Suprapubic skin (tissue), 4 donors: ENCODE measurements around the gene NXNL1. TPM values are rescaled to one million over a fixed set of nuclear protein-coding genes. Genes with fewer than 3 reads are reported as not detected.
"Not testable (repeated sequence)": the region's sequence is repeated elsewhere in the genome, so short reads cannot be mapped to it uniquely, and the experiment has no call there.

Experiments used
- DNase-seq, 2 donors: peaks; one replicate each; pipeline ENCODE4 v3.0.0-alpha.2; 2019; ENCODE audit warnings: low spot score in 2 of 2
- H3K27ac ChIP-seq: fragments of 200-600 bp; sonication (generic); one replicate; pipeline ENCODE4 v1.5.1; 2019
- H3K27me3 ChIP-seq: fragments of 200-600 bp; sonication (generic); one replicate; pipeline ENCODE4 v1.5.1; 2019
- H3K36me3 ChIP-seq: fragments of 200-600 bp; sonication (generic); one replicate; pipeline ENCODE4 v1.5.1; 2019
- H3K4me1 ChIP-seq: fragments of 200-600 bp; sonication (generic); one replicate; pipeline ENCODE4 v1.5.1; 2019
- H3K4me3 ChIP-seq: fragments of 200-600 bp; sonication (generic); one replicate; pipeline ENCODE4 v1.5.1; 2019; ENCODE audit warnings: mild to moderate bottlenecking
- H3K9me3 ChIP-seq: fragments of 200-600 bp; sonication (generic); one replicate; pipeline ENCODE4 v1.5.1; 2019
- EP300 ChIP-seq: sonication (generic); formaldehyde crosslinking; IDR thresholded peaks from one replicate; pipeline ENCODE4 v1.6.1; 2017; ENCODE audit warnings: antibody characterized with exemption
- POLR2A ChIP-seq, 2 donors: fragments of 450-650 bp; IDR thresholded peaks; one replicate each; pipeline ENCODE4 v1.6.1; 2017; ENCODE audit warnings: antibody characterized with exemption in 2 of 2, mild to moderate bottlenecking in 2 of 2, moderate library complexity in 2 of 2
- POLR2AphosphoS5 ChIP-seq, 3 donors: sonication (generic); formaldehyde crosslinking; IDR thresholded peaks; one replicate each; pipeline ENCODE4 v1.6.1; 2017; ENCODE audit warnings: antibody characterized with exemption in 3 of 3
- WGBS: methylation state at CpG from one replicate; pipeline ENCODE4 v1.1.5; 2018; 5-methylcytosine and 5-hydroxymethylcytosine counted together
- total RNA-seq, 4 donors: library from RNA; depleted of rRNA; stranded (reverse); fragments of >200 nt; gene quantifications; one replicate each; pipeline ENCODE4 v1.1.0, GENCODE V29; 2016
- TF ChIP-seq, protein P1 (sequence below), 2 donors: fragments of 200-600 bp in 1 of 2; fragments of 450-650 bp in 1 of 2; sonication (generic) in 1 of 2; IDR thresholded peaks; one replicate each; pipeline ENCODE4 v1.5.1; 2016 to 2019; ENCODE audit warnings: antibody characterized with exemption in 2 of 2, mild to moderate bottlenecking in 1 of 2, moderate library complexity in 1 of 2

NXNL1 gene
- total RNA-seq, 4 donors from 2014 or later = not detected

DNA sequence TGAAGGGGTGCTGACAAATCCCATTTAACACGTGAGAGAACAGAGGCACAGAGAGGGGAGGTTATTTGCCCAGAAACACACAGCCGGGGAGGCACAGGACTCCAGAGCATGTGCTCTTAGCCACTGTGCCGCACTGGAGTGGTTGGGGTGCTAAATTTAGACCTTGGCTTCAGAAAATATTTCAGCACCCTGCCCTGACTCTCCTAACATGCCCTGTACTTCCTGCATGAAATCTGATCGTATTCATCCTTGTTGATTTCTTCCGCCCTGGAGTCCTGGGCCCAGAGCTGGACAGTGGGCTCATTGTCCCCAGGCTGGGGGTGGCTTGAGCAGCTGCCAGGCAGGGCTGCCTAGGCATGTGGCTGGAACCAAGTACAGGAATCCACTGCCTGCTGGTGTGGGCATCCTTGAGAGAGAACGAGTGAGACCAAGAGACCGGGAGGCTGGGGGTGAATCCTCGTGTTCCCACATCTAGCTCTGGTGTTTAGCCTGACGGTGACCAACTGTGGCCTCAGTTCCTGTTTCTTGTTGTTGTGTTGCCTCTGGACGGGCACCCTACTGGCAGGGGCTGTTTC lies 14.9 kb upstream of the NXNL1 start:
- H3K36me3 ChIP-seq = no peaks in the 10 kb centered on the region
- no peak overlapping the region for H3K4me3 ChIP-seq
- DNase-seq = peak in 1 of 2 donors; percentile 74
- 29% methylated on average over 9 of the region's 10 CpGs for WGBS
- no peaks in the 10 kb centered on the region for H3K9me3 ChIP-seq
- H3K27ac ChIP-seq = peak overlapping the region; percentile 43
- H3K4me1 ChIP-seq = peaks cover 30% of the 10 kb centered on the region
- no peaks in the 10 kb centered on the region for H3K27me3 ChIP-seq
- TF ChIP-seq POLR2A (IDR thresholded peaks at IDR 0.05) (no peak), POLR2AphosphoS5 (IDR thresholded peaks at IDR 0.05) (peak in 1 of 3 donors; percentile 72)

DNA sequence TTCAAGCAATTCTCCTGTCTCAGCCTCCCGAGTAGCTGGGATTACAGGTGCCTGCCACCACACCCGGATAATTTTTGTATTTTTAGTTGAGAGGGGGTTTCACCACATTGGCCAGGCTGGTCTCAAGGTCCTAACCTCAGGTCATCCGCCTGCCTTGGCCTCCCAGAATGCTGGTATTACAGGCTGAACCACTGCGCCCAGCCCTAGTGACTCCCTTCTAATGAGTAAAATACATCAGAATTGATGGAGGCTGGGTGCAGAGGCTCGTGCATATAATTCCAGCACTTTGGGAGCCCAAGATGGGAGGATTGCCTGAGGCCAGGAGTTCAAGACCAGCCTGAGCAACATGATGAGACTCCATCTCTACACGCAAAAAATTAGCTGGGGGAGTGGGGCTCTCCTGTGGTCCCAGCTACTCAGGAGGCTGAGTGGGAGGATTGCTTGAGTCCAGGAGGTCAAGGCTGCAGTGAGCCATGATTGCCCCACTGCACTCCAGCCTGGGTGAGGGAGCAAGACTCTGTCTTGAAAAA lies 14.3 kb upstream of the NXNL1 start:
- H3K27ac ChIP-seq = peak overlapping the region; percentile 43
- WGBS = 86% methylated on average over 6 of the region's 6 CpGs
- not testable (repeated sequence) for H3K36me3 ChIP-seq, H3K27me3 ChIP-seq, H3K9me3 ChIP-seq, H3K4me3 ChIP-seq, DNase-seq
- H3K4me1 ChIP-seq = peaks cover 32% of the 10 kb centered on the region

DNA sequence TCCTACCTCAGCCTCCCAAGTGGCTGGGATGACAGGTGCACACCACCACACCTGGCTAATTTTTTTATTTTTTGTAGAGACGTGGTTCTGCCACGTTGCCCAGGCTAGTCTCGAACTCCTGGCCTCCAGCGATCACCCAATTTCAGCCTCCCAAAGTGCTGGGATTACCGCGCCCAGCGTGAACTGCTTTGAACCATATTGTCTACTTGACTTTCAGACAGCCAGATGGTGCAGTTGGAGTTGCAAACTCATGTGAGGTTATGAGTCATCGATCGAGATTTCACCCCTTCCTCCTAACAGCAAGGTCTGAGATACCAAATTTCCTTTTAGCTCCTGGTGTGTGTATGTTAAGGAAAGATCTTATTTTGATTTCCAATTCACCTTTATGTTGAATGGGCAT lies 12.3 kb upstream of the NXNL1 start:
- H3K27me3 ChIP-seq = no peaks in the 10 kb centered on the region
- peaks cover 45% of the 10 kb centered on the region for H3K4me1 ChIP-seq
- DNase-seq = no peak
- no peak for TF ChIP-seq POLR2AphosphoS5 (IDR thresholded peaks at IDR 0.05)
- TF ChIP-seq, protein P1, sequence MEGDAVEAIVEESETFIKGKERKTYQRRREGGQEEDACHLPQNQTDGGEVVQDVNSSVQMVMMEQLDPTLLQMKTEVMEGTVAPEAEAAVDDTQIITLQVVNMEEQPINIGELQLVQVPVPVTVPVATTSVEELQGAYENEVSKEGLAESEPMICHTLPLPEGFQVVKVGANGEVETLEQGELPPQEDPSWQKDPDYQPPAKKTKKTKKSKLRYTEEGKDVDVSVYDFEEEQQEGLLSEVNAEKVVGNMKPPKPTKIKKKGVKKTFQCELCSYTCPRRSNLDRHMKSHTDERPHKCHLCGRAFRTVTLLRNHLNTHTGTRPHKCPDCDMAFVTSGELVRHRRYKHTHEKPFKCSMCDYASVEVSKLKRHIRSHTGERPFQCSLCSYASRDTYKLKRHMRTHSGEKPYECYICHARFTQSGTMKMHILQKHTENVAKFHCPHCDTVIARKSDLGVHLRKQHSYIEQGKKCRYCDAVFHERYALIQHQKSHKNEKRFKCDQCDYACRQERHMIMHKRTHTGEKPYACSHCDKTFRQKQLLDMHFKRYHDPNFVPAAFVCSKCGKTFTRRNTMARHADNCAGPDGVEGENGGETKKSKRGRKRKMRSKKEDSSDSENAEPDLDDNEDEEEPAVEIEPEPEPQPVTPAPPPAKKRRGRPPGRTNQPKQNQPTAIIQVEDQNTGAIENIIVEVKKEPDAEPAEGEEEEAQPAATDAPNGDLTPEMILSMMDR (IDR thresholded peaks at IDR 0.05) = no peak
- TF ChIP-seq POLR2A (IDR thresholded peaks at IDR 0.05) = no peak
- no peak for TF ChIP-seq EP300
- H3K36me3 ChIP-seq = no peaks in the 10 kb centered on the region
- no peak overlapping the region for H3K4me3 ChIP-seq
- WGBS = 60% methylated on average over 9 of the region's 9 CpGs
- no peak overlapping the region for H3K27ac ChIP-seq
- H3K9me3 ChIP-seq = no peaks in the 10 kb centered on the region

DNA sequence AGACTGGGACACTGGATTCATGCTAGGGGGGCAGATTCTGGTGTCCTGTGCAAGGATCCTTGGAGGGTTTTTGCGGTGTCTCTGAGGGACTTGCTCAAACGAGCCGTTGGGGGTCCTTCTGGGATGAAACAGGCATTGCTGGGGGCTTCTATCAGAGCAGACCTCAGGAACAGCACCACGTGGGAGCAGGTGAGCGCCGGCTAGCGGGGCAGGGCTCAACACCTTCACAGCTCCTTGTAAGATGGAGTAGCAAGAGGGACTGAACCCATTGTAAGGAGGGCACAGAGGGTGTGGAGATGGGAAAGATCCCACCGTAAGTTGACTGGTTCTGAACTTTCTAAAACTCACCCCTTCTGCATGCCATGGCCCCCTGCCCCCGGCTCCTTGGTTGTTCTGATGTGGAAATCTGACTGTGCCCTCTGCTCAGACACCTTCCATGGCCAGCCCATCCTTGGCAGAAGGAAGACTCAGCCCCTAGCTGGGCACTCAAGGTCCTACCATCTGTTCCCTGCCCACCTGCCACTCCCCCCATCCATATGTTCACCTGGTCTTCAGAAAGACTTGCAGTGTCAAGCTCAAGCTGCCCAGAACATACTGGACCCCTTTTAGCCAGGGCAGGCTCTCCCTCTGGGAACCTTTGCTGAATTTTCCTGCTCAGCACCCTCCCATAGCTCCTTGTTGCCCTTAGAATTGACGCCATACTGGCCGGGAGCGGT lies 10.8 kb upstream of the NXNL1 start:
- no peaks in the 10 kb centered on the region for H3K36me3 ChIP-seq
- H3K27me3 ChIP-seq = no peaks in the 10 kb centered on the region
- peak overlapping the region; percentile 74 for H3K4me3 ChIP-seq
- TF ChIP-seq, protein P1 (IDR thresholded peaks at IDR 0.05) = no peak
- TF ChIP-seq POLR2AphosphoS5 (IDR thresholded peaks at IDR 0.05) (no peak), POLR2A (IDR thresholded peaks at IDR 0.05) (no peak), EP300 (no peak)
- peaks cover 54% of the 10 kb centered on the region for H3K4me1 ChIP-seq
- no peaks in the 10 kb centered on the region for H3K9me3 ChIP-seq
- DNase-seq = no peak
- WGBS = 51% methylated on average over 12 of the region's 12 CpGs
- peak overlapping the region; percentile 83 for H3K27ac ChIP-seq

DNA sequence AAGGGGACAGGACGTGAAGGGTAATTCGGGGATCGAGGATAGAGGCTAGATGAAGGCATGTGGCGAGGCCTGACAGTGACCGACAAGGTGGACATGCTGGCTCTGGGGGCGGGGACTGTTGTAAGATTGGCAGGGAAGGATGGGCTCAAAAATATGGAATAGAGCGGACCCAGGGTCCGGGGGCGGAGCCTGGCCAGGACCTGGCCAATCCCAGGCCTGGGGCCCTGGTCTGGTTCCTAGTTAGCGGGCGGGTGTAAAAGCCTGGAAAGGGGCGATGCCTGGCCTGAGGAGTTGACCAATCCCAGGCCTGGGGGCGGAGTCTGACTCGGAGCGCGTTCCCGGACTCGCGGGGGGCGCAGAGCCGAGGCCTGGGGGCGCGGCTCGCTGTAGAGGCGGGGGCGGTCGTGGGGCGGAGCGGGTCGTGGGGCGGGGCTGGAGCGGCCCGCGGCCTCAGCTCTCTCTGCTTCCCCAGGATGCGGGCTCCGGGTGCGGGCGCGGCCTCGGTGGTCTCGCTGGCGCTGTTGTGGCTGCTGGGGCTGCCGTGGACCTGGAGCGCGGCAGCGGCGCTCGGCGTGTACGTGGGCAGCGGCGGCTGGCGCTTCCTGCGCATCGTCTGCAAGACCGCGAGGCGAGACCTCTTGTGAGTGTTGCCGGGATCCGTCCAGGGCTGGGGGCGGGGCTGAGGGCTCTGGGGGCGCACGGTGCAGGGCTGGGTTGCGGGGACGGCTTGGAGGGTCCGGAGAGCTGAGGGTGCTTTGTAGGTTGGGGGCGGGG lies 9.5 kb upstream of the NXNL1 start, which contains the start of gene SLC27A1:
SLC27A1 (plus strand) TSS at position 457 of the 774 bp plus-strand sequence; CDS start at position 474, 17 bp downstream.
- WGBS = 0% methylated on average over 29 of the region's 67 CpGs
- Histone ChIP-seq H3K27me3 (no peaks in the 10 kb centered on the region), H3K9me3 (no peaks in the 10 kb centered on the region), H3K27ac (peak within 1 kb of the TSS; percentile 83), H3K36me3 (no peaks in the 10 kb centered on the region), H3K4me3 (peak within 1 kb of the TSS; percentile 74), H3K4me1 (peaks cover 48% of the 10 kb centered on the region)
- DNase-seq = peak; percentile 99
- TF ChIP-seq EP300 (no peak), POLR2AphosphoS5 (IDR thresholded peaks at IDR 0.05) (peak in 1 of 3 donors; percentile 38), POLR2A (IDR thresholded peaks at IDR 0.05) (no peak)
- TF ChIP-seq, protein P1 (IDR thresholded peaks at IDR 0.05) = no peak
